ENCODE measurements around the gene NCAPG. TPM values are rescaled to one million over a fixed set of nuclear protein-coding genes. Genes with fewer than 3 reads are reported as not detected.

Gene NCAPG
- total and polyA plus RNA-seq, 7 donors = under 0.01 to 8.2 (median 0.66) TPM

GRCh38 chr4:17781300-17782287, 29.2 kb upstream of the NCAPG start, which contains the start of gene FAM184B:
TSS of gene FAM184B (minus strand) at chr4:17781621. CDS start at chr4:17781299, 322 bp downstream.
- TF ChIP-seq, protein P1, sequence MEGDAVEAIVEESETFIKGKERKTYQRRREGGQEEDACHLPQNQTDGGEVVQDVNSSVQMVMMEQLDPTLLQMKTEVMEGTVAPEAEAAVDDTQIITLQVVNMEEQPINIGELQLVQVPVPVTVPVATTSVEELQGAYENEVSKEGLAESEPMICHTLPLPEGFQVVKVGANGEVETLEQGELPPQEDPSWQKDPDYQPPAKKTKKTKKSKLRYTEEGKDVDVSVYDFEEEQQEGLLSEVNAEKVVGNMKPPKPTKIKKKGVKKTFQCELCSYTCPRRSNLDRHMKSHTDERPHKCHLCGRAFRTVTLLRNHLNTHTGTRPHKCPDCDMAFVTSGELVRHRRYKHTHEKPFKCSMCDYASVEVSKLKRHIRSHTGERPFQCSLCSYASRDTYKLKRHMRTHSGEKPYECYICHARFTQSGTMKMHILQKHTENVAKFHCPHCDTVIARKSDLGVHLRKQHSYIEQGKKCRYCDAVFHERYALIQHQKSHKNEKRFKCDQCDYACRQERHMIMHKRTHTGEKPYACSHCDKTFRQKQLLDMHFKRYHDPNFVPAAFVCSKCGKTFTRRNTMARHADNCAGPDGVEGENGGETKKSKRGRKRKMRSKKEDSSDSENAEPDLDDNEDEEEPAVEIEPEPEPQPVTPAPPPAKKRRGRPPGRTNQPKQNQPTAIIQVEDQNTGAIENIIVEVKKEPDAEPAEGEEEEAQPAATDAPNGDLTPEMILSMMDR (IDR thresholded peaks at IDR 0.05) = no peak
- TF ChIP-seq POLR2AphosphoS5 (IDR thresholded peaks at IDR 0.05) = no peak

DNA sequence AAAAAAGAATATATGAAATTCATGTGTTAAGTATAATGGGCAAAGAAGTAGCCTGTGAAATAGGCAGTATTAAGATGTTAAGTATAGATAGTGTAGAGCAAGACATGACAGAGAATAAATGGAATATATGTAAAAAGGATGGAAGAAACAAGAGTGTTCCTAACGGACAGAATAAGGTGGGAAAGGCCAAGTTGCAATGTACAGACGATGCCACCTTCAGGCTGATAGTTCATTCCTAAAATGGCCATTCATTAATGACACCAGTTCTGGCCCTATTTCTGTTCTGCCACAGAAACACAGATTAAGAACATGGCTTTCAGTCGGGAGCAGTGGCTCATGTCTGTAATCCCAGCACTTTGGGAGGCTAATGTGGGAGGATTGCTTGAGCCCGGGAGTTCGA, 24.9 kb upstream of the NCAPG start:
- Histone ChIP-seq H3K9me3 (no peaks in the 10 kb centered on the region), H3K27me3 (peaks cover 0 to 9% (median 6%) of the 10 kb centered on the region in 3 donors), H3K4me1 (peaks cover 0 to 13% (median 12%) of the 10 kb centered on the region in 4 donors), H3K27ac (no peak overlapping the region), H3K4me3 (no peak overlapping the region), H3K36me3 (no peaks in the 10 kb centered on the region)
- no peak for DNase-seq
- intact Hi-C loops (cut with DNase I) = no loop called here
- TF ChIP-seq, protein P1 (IDR thresholded peaks at IDR 0.05) = no peak
- TF ChIP-seq EP300 (IDR thresholded peaks at IDR 0.05) = no peak
- no peak for TF ChIP-seq POLR2AphosphoS5 (IDR thresholded peaks at IDR 0.05)
- TF ChIP-seq POLR2A (IDR thresholded peaks at IDR 0.05) = no peak
- WGBS, 2 donors = 71 to 83% methylated on average over 5 of the region's 5 CpGs

More at GRCh38 chr4:17781300-17782287, 29.2 kb upstream of the NCAPG start, which contains the start of gene FAM184B:
- Histone ChIP-seq H3K4me1 (peaks cover 0 to 22% (median 18%) of the 10 kb centered on the region in 4 donors), H3K4me3 (peak within 1 kb of the TSS; percentile 16 to 52 (median 44)), H3K27ac (no peak within 1 kb of the TSS), H3K9me3 (no peaks in the 10 kb centered on the region), H3K36me3 (no peaks in the 10 kb centered on the region), H3K27me3 (peaks cover 0 to 33% (median 14%) of the 10 kb centered on the region in 3 donors)
- WGBS, 2 donors = 5 to 9% methylated on average over 82 of the region's 82 CpGs
- DNase-seq = no peak
- intact Hi-C loops (cut with DNase I) = no loop called here

- DNase-seq = no peak
- Histone ChIP-seq H3K36me3 (no peaks in the 10 kb centered on the region), H3K4me3 (no peak overlapping the region), H3K4me1 (peaks cover 0 to 6% (median 5%) of the 10 kb centered on the region in 4 donors), H3K27me3 (peaks cover 0 to 2% (median 0%) of the 10 kb centered on the region in 3 donors), H3K9me3 (no peaks in the 10 kb centered on the region), H3K27ac (no peak overlapping the region)
- 44 to 72% methylated on average over 5 of the region's 5 CpGs for WGBS, 2 donors
- TF ChIP-seq EP300 (IDR thresholded peaks at IDR 0.05) (no peak), POLR2A (IDR thresholded peaks at IDR 0.05) (no peak), POLR2AphosphoS5 (IDR thresholded peaks at IDR 0.05) (no peak)
- TF ChIP-seq, protein P1 (IDR thresholded peaks at IDR 0.05) = no peak
- intact Hi-C loops (cut with DNase I) = no loop called here
Measured at GRCh38 chr4:17786567-17786966, 24.2 kb upstream of the NCAPG start.

DNA sequence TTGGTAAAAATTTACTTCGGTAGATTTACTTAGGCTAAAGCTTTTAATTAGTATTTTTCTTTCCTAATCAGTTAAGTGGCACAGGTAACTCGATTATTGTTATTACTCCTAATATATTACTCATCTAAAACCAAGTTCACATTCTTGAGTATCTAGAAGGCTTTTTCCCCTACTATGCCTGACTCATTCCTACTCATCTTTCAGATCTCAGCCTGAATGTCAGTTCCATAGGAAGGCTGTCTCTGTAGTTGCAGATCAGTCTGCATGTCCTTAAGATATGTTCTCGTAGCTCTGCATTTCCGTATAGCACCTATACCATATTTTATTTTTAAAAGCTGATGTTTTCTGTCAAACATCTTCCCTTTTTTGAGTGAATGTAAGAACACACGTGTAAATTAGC, 23.5 kb upstream of the NCAPG start:
- WGBS, 2 donors = 80 to 81% methylated on average over 5 of the region's 5 CpGs
- TF ChIP-seq POLR2A (IDR thresholded peaks at IDR 0.05) (no peak), EP300 (IDR thresholded peaks at IDR 0.05) (no peak), POLR2AphosphoS5 (IDR thresholded peaks at IDR 0.05) (no peak)
- TF ChIP-seq, protein P1 (IDR thresholded peaks at IDR 0.05) = no peak
- Histone ChIP-seq H3K9me3 (no peaks in the 10 kb centered on the region), H3K4me1 (no peaks in the 10 kb centered on the region), H3K27me3 (no peaks in the 10 kb centered on the region), H3K36me3 (no peaks in the 10 kb centered on the region), H3K27ac (no peak overlapping the region), H3K4me3 (no peak overlapping the region)
- intact Hi-C loops (cut with DNase I) = no loop called here
- no peak for DNase-seq

Measured in sigmoid colon (tissue), 7 donors.